MM.1S (cell line): ENCODE measurements around the gene SRRM4.

Experiments used
- DNase-seq: peaks from one replicate; pipeline ENCODE4 v3.0.0-alpha.2; 2015
- H2AFZ ChIP-seq: fragments of 300-600 bp; sonication (generic); 2 replicates; pipeline ENCODE4 v1.6.0; 2016; ENCODE audit warnings: antibody characterized with exemption, low read length
- H3F3A ChIP-seq: fragments of 300-600 bp; sonication (generic); 2 replicates; pipeline ENCODE4 v1.6.1; 2016; ENCODE audit warnings: mild to moderate bottlenecking, antibody characterized with exemption, low read length, moderate library complexity, mixed read lengths; ENCODE audit not compliant: insufficient read depth
- H3K27ac ChIP-seq: fragments of 300-600 bp; sonication (generic); 2 replicates; pipeline ENCODE4 v1.5.1; 2016; ENCODE audit warnings: mild to moderate bottlenecking, low read length
- H3K27me3 ChIP-seq: fragments of 300-600 bp; sonication (generic); replicated peaks from 2 replicates; pipeline ENCODE4 v1.6.0; 2016; ENCODE audit warnings: low read length; ENCODE audit not compliant: insufficient read depth
- H3K36me3 ChIP-seq: fragments of 300-600 bp; sonication (generic); replicated peaks from 2 replicates; pipeline ENCODE4 v1.6.1; 2016; ENCODE audit warnings: mild to moderate bottlenecking, low read length, mixed read lengths; ENCODE audit not compliant: insufficient read depth
- H3K4me1 ChIP-seq: fragments of 300-600 bp; sonication (generic); 2 replicates; pipeline ENCODE4 v1.6.1; 2016; ENCODE audit warnings: low read length, mixed read lengths
- H3K4me2 ChIP-seq: fragments of 300-600 bp; sonication (generic); 2 replicates; pipeline ENCODE4 v1.6.0; 2016; ENCODE audit warnings: low read depth, low read length
- H3K4me3 ChIP-seq: fragments of 300-600 bp; sonication (generic); 2 replicates; pipeline ENCODE4 v1.5.1; 2016; ENCODE audit warnings: low read length, mixed read lengths
- H3K79me2 ChIP-seq: fragments of 300-600 bp; sonication (generic); 2 replicates; pipeline ENCODE4 v1.6.1; 2016; ENCODE audit warnings: mixed run types, low read length, mixed read lengths
- H3K9ac ChIP-seq: fragments of 300-600 bp; sonication (generic); 2 replicates; pipeline ENCODE4 v1.6.1; 2016; ENCODE audit warnings: low read length, mixed read lengths
- H3K9me2 ChIP-seq: fragments of 300-600 bp; sonication (generic); replicated peaks from 2 replicates; pipeline ENCODE4 v1.6.1; 2016; ENCODE audit warnings: mild to moderate bottlenecking, low read length, mixed read lengths; ENCODE audit not compliant: insufficient read depth
- H3K9me3 ChIP-seq: fragments of 300-600 bp; sonication (generic); replicated peaks from 2 replicates; pipeline ENCODE4 v1.6.1; 2016; ENCODE audit warnings: mild to moderate bottlenecking, low read length, mixed read lengths; ENCODE audit not compliant: insufficient read depth
- H4K20me1 ChIP-seq: fragments of 300-600 bp; sonication (generic); 2 replicates; pipeline ENCODE4 v1.6.1; 2016; ENCODE audit warnings: mild to moderate bottlenecking, low read length, moderate library complexity, mixed read lengths; ENCODE audit not compliant: insufficient read depth
- EZH2 ChIP-seq: fragments of 300-600 bp; sonication (generic); optimal IDR thresholded peaks from 2 replicates; pipeline ENCODE3; 2017; ENCODE audit warnings: low read depth, mild to moderate bottlenecking, antibody characterized with exemption, low read length, mixed read lengths
- EZH2phosphoT487 ChIP-seq: fragments of 300-600 bp; sonication (generic); IDR thresholded peaks from 2 replicates; pipeline ENCODE4 v1.6.1; 2018; ENCODE audit warnings: antibody characterized with exemption, low read length
- TF ChIP-seq, protein P1 (sequence below): fragments of 300-600 bp; sonication (generic); IDR thresholded peaks from 2 replicates; pipeline ENCODE4 v1.5.1; 2016; ENCODE audit warnings: antibody characterized with exemption, low read length, mixed read lengths

Gene SRRM4

DNA sequence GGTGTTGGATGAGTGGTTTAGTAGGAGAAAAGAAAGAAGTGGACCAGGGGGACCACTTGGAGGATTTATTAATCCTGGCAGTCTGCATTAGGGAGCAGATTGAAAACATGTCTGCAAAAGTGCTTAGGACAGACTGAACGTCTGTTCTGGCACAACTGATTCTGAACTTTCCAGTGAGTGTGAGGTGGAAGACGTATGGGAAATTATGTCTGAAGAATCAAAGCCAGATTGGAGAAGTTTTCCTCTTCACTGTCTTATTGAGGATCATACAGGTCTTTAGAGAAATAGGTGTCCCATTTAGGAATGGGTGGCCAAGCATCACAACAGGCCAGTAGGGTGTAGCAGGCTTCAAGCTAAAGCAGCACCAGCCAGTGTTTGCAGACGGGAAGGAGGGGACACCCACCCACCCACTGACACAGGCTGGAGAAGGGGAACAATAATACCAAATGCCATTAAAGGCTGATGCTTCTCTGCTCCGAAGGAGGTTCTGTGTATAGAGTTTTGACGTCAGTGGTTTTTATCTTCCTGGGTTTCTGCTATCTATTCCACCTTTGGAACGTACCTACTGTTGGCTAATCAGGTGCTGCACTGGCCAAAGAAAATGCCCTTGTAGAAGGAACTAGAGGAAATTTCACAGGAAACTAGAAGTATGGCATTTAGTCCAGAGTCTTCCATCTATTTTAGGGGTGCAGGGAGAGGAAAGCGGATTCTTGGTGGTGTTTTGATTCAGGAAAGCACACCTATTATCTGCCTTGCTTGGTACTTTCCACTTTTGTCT is 1.8 kb downstream of the SRRM4 start:
- no peak overlapping the region for H3K4me2 ChIP-seq
- H3F3A ChIP-seq: no peaks in the 10 kb centered on the region
- no peaks in the 10 kb centered on the region for H4K20me1 ChIP-seq
- no peaks in the 10 kb centered on the region for H3K79me2 ChIP-seq
- H3K27ac ChIP-seq: no peak overlapping the region
- DNase-seq: no peak
- TF ChIP-seq EZH2phosphoT487 (no peak), EZH2 (no peak)
- TF ChIP-seq, protein P1, sequence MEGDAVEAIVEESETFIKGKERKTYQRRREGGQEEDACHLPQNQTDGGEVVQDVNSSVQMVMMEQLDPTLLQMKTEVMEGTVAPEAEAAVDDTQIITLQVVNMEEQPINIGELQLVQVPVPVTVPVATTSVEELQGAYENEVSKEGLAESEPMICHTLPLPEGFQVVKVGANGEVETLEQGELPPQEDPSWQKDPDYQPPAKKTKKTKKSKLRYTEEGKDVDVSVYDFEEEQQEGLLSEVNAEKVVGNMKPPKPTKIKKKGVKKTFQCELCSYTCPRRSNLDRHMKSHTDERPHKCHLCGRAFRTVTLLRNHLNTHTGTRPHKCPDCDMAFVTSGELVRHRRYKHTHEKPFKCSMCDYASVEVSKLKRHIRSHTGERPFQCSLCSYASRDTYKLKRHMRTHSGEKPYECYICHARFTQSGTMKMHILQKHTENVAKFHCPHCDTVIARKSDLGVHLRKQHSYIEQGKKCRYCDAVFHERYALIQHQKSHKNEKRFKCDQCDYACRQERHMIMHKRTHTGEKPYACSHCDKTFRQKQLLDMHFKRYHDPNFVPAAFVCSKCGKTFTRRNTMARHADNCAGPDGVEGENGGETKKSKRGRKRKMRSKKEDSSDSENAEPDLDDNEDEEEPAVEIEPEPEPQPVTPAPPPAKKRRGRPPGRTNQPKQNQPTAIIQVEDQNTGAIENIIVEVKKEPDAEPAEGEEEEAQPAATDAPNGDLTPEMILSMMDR: no peak
- H3K27me3 ChIP-seq: no peaks in the 10 kb centered on the region; the same call in 1 of the 2 replicates
- H3K9ac ChIP-seq: no peak overlapping the region
- H3K4me3 ChIP-seq: no peak overlapping the region
- no peaks in the 10 kb centered on the region for H3K36me3 ChIP-seq
- no peaks in the 10 kb centered on the region for H3K4me1 ChIP-seq
- no peaks in the 10 kb centered on the region for H3K9me2 ChIP-seq
- no peaks in the 10 kb centered on the region for H3K9me3 ChIP-seq
- no peak overlapping the region for H2AFZ ChIP-seq

DNA sequence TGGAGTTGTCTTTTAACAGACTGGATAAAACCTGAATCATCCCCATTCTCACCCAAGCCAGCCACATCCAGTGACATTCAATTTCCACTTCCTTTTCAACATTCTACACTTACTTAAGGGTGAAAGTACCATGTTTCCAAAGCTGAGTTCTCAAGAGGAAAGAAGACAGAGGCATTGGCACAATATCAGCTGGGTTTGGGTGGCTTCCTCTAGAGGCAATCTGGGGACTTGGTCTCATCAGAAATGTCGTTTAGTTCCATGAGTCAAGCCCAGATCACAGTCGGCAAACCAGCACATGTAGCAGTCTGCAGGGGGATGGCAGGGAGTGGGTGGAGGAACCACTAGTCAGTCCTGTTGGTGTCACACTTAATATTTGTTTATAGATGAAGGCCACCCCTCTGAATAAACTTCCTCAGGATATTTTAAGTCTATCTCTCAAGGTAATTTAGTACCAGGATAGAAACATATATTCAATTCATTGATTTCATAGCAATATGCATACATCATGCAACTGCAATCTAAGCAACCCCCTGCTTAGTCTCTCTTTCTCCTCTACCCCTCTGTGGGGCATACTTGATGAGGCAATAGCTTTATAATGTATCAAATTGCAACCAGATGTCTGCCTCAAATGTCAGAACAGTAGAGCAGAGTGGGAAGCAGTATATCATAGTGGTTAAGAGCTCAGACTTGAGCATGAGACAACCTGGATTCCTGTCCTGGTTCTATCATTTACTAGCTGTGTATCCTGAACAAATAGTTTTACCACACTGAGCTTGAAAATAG is 3.0 kb downstream of the SRRM4 start:
- DNase-seq: no peak
- Histone ChIP-seq H3K9me2 (no peaks in the 10 kb centered on the region), H4K20me1 (no peaks in the 10 kb centered on the region), H3K4me1 (no peaks in the 10 kb centered on the region), H3K27ac (no peak overlapping the region), H2AFZ (no peak overlapping the region), H3K27me3 (no peaks in the 10 kb centered on the region; the same call in 1 of the 2 replicates), H3K36me3 (no peaks in the 10 kb centered on the region), H3K9me3 (no peaks in the 10 kb centered on the region), H3K4me2 (no peak overlapping the region), H3F3A (no peaks in the 10 kb centered on the region), H3K9ac (no peak overlapping the region), H3K79me2 (no peaks in the 10 kb centered on the region), H3K4me3 (no peak overlapping the region)
- TF ChIP-seq EZH2phosphoT487: no peak
- no peak for TF ChIP-seq EZH2
- TF ChIP-seq, protein P1: no peak

DNA sequence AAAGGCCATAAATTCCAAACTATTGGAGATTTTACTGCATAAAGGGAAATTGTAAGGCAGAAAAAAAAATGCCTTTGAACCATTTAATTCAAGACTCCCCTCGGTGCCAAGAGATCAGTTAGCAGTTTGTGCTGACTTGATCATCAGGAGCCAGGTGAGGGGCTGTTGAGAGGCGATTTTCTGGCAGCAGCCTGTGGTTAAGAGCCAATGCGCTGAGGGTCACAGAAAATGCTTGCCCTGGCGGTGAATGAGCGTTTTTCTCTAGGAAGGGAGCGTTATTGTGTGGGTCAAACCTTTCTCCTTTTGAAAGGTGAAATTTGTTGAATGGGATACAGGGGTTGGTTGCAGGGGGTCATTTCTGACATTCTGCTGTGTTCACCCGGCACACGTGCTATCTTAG is 4.7 kb downstream of the SRRM4 start:
- Histone ChIP-seq H3K4me1 (no peaks in the 10 kb centered on the region), H3K9me2 (no peaks in the 10 kb centered on the region), H3F3A (no peaks in the 10 kb centered on the region), H3K27ac (no peak overlapping the region), H3K4me3 (no peak overlapping the region), H3K4me2 (no peak overlapping the region), H3K27me3 (no peaks in the 10 kb centered on the region; the same call in 1 of the 2 replicates), H3K79me2 (no peaks in the 10 kb centered on the region), H2AFZ (no peak overlapping the region), H3K9me3 (no peaks in the 10 kb centered on the region), H3K9ac (no peak overlapping the region), H4K20me1 (no peaks in the 10 kb centered on the region), H3K36me3 (no peaks in the 10 kb centered on the region)
- no peak for TF ChIP-seq EZH2phosphoT487
- no peak for TF ChIP-seq EZH2
- TF ChIP-seq, protein P1: no peak
- no peak for DNase-seq
